GM19438 (cell line): Measurements from ENCODE around the gene MEF2D.

Experiments used
- ATAC-seq: cut with Tn5 transposase; IDR thresholded peaks from one replicate; pipeline ENCODE4 v1.9.1; 2021; ENCODE audit warnings: low read depth; ENCODE audit not compliant: unreplicated experiment

Gene MEF2D

DNA sequence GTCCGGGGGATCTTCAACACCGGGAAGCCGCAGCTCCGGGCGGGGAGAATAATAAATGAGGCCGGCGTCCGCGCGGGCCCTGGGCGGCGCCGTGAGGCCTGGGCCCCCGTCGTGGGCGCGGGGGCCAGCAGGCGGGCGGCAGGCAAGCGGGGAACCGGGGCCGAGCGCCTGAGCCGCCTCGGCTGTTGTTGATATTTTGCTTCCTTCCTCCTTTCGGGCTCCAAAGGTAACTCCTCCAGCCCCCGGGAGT, at the start of gene MEF2D:
MEF2D (minus strand) TSS at position 233 of the 250 bp plus-strand sequence. CDS start 17,483 bp downstream, outside the sequence.
- no peak for ATAC-seq

- no peak for ATAC-seq
These were observed 49.8 kb upstream of the MEF2D start for GRCh38 chr1:156550346-156550745.

GRCh38 chr1:156549831-156550230, 49.3 kb upstream of the MEF2D start:
- ATAC-seq, result no peak

DNA sequence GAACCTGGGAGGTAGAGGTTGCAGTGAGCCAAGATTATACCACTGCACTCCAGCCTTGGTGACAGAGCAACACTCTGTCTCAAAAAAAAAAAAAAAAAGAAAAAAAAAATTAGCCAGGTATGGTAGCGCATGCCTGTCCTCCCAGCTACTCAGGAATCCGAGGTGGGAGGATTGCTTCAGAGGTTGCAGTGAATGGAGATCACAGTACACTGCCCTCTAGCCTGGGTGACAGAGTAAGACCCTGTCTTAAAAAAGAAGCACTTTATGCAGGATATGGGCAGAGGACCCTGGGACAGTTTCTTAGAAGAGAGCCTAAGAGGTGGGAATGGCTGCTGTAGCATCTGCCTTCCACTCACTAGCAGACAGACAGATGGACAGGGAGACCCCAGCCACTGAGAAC, 48.8 kb upstream of the MEF2D start:
- ATAC-seq, result no peak

GRCh38 chr1:156547982-156548381, 47.4 kb upstream of the MEF2D start:
- ATAC-seq, result no peak

GRCh38 chr1:156547434-156547833, 46.9 kb upstream of the MEF2D start:
- no peak for ATAC-seq

GRCh38 chr1:156546267-156546666, 45.7 kb upstream of the MEF2D start:
- ATAC-seq, result no peak

- no peak for ATAC-seq
These were observed 44.1 kb upstream of the MEF2D start for GRCh38 chr1:156544592-156545102.

DNA sequence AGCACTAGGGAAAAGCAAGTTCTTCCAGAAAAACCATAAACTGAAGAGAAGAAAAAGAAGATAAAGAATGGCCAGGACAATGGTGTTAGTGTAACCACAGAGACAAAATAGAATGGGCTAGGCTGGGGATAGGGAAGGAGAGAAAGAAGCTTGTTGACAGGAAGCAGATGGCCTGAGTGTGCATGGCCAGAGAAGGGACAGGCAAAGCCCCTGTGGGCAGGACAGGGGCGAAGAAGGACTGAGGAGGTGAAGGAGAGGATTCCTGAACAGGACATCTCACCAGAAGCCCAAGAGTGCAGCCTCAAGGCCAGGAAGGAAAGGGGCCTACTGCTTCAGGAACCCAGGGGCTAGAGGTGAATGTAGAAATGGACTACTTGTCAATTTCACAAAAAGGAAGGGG, 42.5 kb upstream of the MEF2D start:
- ATAC-seq, result no peak

DNA sequence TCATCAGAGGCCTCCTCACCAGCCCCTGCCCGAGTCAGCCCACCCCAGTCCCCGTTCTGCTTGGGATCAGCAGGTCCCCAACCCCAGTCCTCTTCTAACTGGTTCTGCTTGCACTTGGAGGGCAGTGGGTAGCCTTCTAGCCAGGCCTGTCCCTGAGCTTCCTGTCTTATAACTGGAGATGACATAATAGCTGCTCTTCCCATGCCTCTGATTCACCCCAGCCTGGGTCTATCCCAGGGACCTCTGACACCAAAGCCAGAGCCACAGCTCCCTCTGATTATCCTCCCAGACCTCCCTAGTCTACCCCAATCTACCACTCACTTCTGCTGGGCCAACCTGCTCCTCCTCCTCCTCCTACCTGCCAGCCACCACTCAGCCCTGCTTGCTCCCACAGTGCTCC, 40.4 kb upstream of the MEF2D start:
- no peak for ATAC-seq

DNA sequence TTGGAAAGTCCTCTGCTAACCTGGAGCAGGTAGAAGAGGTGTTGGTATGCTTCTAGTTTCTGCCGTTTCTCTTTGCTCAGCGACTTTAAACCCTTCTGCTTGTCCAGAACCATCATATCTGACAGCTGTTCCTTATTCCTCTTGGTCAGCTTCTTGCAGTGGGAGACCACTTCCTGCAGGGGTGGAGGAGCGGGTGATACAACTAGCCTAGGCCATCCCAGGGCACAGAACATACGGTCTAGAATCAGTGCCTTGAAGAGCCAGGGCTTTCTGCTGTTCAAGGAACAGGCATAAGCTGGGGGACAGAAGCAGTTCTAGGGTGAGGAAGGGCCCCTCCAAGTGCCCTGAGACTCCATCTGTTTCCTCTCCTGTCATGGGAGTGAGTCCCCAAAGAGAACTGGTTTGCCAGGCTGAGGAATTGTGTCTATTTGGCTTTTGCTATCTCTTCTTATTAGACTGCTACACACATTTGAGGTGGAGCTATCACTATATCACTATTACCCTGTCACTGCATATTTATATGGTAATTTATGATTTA, 39.3 kb upstream of the MEF2D start:
- ATAC-seq, result no peak

DNA sequence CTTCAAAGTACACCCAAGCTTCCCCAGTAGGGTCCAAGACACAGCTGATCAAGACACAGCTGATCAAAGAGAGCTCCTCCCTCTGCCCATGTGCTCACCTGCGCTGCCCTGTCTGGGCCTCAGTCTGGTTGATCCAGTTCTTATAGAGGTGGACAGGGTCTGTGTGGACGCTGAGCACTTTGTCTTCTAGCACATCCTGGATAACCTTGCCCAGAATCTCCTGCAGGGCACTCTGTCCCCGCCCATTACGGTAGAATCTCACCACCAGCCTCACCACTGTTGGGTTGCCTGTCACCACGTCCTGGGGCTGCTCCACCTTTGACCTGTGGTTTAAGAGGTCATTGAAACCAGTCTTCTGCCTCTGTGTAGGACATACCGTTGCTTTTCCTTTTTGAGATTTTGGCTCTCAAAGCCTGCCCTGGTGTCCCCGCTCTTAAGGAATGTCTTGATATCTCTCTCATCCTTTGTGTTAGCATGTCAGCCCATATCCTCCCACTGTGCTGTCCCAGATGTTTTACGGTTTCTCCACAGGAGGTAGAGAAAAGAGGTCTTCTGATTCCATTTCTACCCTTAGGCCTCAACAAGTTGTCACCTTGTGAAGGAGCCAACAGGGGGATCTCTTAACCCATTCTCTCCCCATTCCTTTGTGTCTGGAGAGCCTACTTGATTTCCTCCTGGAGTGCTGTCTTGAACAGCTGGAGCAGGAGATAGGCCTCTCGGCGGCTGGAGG, 38.3 kb upstream of the MEF2D start:
- no peak for ATAC-seq

DNA sequence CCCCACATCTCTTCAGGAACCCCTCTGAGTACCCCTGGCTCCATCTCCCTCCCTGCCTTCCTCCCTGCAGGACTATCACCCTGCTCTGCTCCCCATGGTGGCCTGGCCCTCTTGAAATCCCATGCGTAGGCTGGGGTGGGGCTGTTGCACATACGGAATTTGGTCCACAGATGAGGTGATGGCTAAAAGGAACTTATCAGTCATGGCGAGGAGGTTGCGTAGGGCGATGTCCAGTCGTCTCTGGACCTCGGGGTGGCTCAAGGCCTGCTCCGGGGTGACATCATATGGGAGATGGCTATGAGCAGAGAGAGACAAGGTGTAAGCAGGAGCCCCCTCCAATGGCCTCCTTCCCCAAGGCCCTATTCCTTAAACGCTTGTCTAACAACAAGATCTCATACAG, 36.5 kb upstream of the MEF2D start:
- ATAC-seq, result no peak

- ATAC-seq, result no peak
These were observed 34.0 kb upstream of the MEF2D start for GRCh38 chr1:156534424-156535060.

DNA sequence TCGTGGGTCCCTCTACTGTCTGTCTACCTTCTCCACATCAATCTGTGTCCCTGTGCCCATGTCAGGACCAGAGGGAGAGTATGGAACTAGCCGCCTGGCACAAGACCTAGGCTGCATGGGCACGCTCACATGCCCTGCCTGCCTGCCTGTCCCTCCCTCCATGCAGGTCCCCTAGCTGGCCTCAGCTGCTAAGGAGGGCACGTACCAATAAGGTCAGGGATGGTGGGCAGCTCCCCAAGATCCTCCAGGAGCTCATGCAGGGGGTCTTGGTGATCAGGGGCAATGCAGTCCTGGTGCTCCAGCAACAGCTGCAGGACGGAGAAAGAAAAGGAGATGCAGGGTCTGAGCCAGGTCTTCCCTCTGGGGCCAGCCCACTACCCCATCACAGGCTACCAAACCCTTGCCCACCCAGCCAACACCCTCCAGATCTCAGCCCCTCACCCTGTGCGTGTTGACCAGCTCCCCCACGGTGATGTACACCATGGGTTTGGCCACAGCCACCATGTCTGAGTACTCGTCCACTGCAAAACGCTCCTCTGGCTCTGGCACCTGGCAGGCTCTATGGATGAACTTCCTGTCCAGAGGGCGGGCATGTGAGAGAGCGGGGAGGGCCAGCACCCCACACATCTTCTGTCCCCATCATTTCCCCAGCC, 33.1 kb upstream of the MEF2D start:
- ATAC-seq, result no peak

GRCh38 chr1:156532374-156532773, 31.8 kb upstream of the MEF2D start:
- ATAC-seq, result no peak

GRCh38 chr1:156530006-156530405, 29.4 kb upstream of the MEF2D start:
- ATAC-seq, result no peak

- no peak for ATAC-seq
These were observed 28.4 kb upstream of the MEF2D start for GRCh38 chr1:156528875-156529425.

DNA sequence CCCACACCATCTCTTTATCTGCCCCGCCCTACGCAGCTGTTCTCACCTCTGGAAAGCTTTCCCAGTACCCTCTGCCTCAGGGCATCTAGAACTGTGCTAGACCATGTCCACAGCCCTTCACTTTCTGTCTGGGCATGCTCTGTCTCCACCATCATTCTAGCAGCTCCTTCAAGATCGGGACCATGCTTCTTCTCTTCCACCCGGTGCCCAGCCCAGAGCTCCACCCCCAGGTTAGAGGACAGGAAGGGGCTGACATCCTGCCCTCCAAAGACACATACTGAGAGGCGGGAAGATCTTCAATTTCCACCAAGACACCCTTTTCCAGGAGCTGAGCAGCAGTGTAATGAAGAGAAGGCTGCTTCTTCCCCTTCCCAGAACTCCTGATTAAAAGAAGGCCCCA, 27.7 kb upstream of the MEF2D start:
- ATAC-seq, result no peak

- no peak for ATAC-seq
These were observed 27.0 kb upstream of the MEF2D start for GRCh38 chr1:156527584-156527983.

GRCh38 chr1:156525856-156526489, 25.4 kb upstream of the MEF2D start:
- no peak for ATAC-seq
